ENCODE results near the gene RPTOR. TPM values are rescaled to one million over a fixed set of nuclear protein-coding genes. Genes with fewer than 3 reads are reported as not detected.
A peak's percentile ranks its signal among the peaks of the same experiment; 100 is the strongest.
"Not testable (repeated sequence)": the region's sequence is repeated elsewhere in the genome, so short reads cannot be mapped to it uniquely, and the experiment has no call there.

RPTOR gene
- total RNA-seq, 6 donors from 2014 or later = 26.8 to 109 (median 36.8) TPM

- H3K9me3 ChIP-seq = no peaks in the 10 kb centered on the region
- peaks cover 0 to 7% (median 1%) of the 10 kb centered on the region in 4 donors for H3K4me1 ChIP-seq
- no peak for TF ChIP-seq POLR2A (IDR thresholded peaks at IDR 0.05)
- no peak for TF ChIP-seq POLR2AphosphoS5 (IDR thresholded peaks at IDR 0.05)
- no peak for TF ChIP-seq EP300 (IDR thresholded peaks at IDR 0.05)
- no peak for TF ChIP-seq CTCF (IDR thresholded peaks at IDR 0.05)
- DNase-seq = no peak
- 97 to 98% methylated on average over 9 of the region's 9 CpGs for WGBS, 2 donors
- no peaks in the 10 kb centered on the region for H3K27me3 ChIP-seq
- H3K36me3 ChIP-seq = no peaks in the 10 kb centered on the region
- no peak overlapping the region for H3K4me3 ChIP-seq
- no peak for ATAC-seq (ENCODE audit: low FRiP score in 2 of 2)
- no peak overlapping the region for H3K27ac ChIP-seq
Observed at GRCh38 chr17:80814491-80814890, 269.9 kb downstream of the RPTOR start.

- H3K9me3 ChIP-seq = no peaks in the 10 kb centered on the region
- DNase-seq = no peak
- peaks cover 0 to 8% (median 3%) of the 10 kb centered on the region in 4 donors for H3K4me1 ChIP-seq
- WGBS, 2 donors = 89 to 92% methylated on average over 9 to 10 of the region's 10 CpGs
- ATAC-seq (ENCODE audit: low FRiP score in 2 of 2) = peak in 1 of 2 donors; percentile 31
- no peaks in the 10 kb centered on the region for H3K36me3 ChIP-seq
- no peak for TF ChIP-seq CTCF (IDR thresholded peaks at IDR 0.05)
- no peak for TF ChIP-seq POLR2AphosphoS5 (IDR thresholded peaks at IDR 0.05)
- no peak for TF ChIP-seq POLR2A (IDR thresholded peaks at IDR 0.05)
- H3K27me3 ChIP-seq = no peaks in the 10 kb centered on the region
- no peak overlapping the region for H3K27ac ChIP-seq
- H3K4me3 ChIP-seq = no peak overlapping the region
Observed at GRCh38 chr17:80815151-80815681, 270.6 kb downstream of the RPTOR start.

- not testable (repeated sequence) for H3K27me3 ChIP-seq; H3K9me3 ChIP-seq; H3K4me3 ChIP-seq; H3K4me1 ChIP-seq; ATAC-seq (ENCODE audit: low FRiP score in 2 of 2); H3K27ac ChIP-seq; H3K36me3 ChIP-seq
- DNase-seq = peak in 1 of 2 donors; percentile 62
- WGBS, 2 donors = 97 to 98% methylated on average over 23 of the region's 23 CpGs
Observed at GRCh38 chr17:80815718-80816117, 271.1 kb downstream of the RPTOR start.

- Histone ChIP-seq H3K27ac (no peak overlapping the region), H3K36me3 (no peaks in the 10 kb centered on the region), H3K9me3 (no peaks in the 10 kb centered on the region), H3K4me3 (no peak overlapping the region), H3K4me1 (peaks cover 0 to 8% (median 3%) of the 10 kb centered on the region in 4 donors), H3K27me3 (no peaks in the 10 kb centered on the region)
- ATAC-seq (ENCODE audit: low FRiP score in 2 of 2) = no peak
- DNase-seq = no peak
- WGBS, 2 donors = 87 to 95% methylated on average over 18 to 24 of the region's 24 CpGs
- TF ChIP-seq POLR2A (IDR thresholded peaks at IDR 0.05) (no peak), CTCF (IDR thresholded peaks at IDR 0.05) (no peak)
Observed at GRCh38 chr17:80816241-80817103, 271.8 kb downstream of the RPTOR start.

GRCh38 chr17:80817321-80817845, 272.7 kb downstream of the RPTOR start:
- TF ChIP-seq POLR2A (IDR thresholded peaks at IDR 0.05) (no peak), CTCF (IDR thresholded peaks at IDR 0.05) (no peak), POLR2AphosphoS5 (IDR thresholded peaks at IDR 0.05) (no peak), EP300 (IDR thresholded peaks at IDR 0.05) (no peak)
- Histone ChIP-seq H3K4me3 (no peak overlapping the region), H3K27ac (no peak overlapping the region), H3K4me1 (peaks cover 0 to 8% (median 3%) of the 10 kb centered on the region in 4 donors), H3K9me3 (no peaks in the 10 kb centered on the region), H3K36me3 (peaks cover 0 to 6% (median 0%) of the 10 kb centered on the region in 4 donors), H3K27me3 (no peaks in the 10 kb centered on the region)
- peak in 1 of 2 donors; percentile 50 for DNase-seq
- WGBS, 2 donors = 96 to 97% methylated on average over 9 to 11 of the region's 11 CpGs
- ATAC-seq (ENCODE audit: low FRiP score in 2 of 2) = no peak

All from upper lobe of left lung (tissue), 6 donors.